ENCODE data around the gene BMERB1.
"Not testable (repeated sequence)": the region's sequence is repeated elsewhere in the genome, so short reads cannot be mapped to it uniquely, and the experiment has no call there.

The BMERB1 gene

GRCh38 chr16:15519790-15520189 lies 85.4 kb downstream of the BMERB1 start:
- DNase-seq (ENCODE audit: insufficient read length, low spot score) (no peak), FAIRE-seq (no peak)

DNA sequence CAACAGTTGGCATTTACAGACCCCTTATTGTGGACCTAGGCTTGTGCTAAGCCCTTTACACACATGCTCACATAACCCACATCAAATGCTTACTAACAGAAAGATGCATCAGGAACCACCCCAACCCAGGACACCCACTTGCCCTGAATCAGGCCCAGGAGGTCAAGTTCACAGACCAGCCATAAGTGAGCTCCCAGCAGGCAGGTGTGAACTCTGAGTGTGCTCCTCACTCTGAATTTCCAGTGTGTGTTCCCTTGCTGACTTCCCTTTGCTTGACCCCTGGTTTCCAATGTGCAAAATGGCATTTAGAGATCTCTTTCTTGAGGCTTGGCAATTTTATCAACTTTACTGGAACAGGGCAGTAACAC lies 87.0 kb downstream of the BMERB1 start:
- no peak for DNase-seq (ENCODE audit: insufficient read length, low spot score)
- FAIRE-seq = no peak

DNA sequence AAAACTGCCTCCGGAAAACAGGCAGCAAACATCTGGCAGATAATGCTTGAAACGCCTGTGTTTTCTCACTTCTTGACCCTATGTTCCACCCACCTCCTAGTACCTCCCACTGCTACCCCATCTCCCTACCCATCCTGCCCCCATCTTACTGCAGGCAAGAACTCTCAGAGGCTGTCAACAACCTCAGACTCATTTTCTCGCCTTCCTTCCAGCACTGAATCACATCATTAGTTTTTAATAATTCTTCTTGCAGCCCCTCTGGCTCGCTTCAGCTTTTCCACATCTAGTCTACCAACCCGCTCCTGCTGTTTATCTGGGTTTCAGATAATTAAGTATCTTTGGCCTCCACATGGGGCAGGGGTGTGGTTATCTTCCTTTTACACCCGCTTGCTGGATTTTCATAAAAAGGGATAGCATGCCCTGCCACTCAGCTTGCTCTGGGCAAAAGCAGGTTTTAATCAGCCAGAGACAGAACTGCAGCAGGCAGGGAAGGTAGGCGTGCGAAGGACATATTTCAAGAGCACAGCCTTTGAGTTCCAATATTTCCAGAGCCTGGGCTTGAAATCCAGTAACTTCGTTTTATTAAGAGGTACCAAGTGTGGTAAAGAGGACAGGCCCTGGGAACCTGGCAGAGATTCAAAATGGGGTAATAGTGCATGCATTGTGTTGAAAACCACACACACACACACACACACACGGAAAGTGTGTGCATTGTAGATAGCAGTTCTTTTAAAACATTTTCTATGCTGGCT lies 87.5 kb downstream of the BMERB1 start:
- DNase-seq (ENCODE audit: insufficient read length, low spot score) (no peak), FAIRE-seq (no peak)

DNA sequence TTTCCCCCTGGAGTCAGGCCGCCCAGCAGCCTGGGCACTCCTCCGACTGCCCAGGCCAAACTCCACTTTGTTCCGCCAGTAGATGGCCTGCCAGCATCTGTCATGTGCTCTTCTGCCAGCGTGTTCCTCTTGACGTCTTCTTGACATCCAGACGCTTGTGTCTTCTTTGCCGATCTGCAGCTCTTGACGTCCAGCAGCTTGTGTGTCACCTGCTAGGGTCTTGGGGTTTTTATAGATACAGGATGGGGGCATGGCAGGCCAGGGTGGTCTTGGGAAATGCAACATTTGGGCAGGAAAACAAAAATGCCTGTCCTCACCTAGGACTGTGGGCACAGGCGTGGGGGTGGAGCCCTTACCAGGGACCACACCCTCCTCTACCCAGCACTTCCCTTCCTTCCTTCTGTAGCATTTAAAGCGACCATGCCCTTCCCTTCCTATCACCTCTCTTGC lies 88.7 kb downstream of the BMERB1 start:
- DNase-seq (ENCODE audit: insufficient read length, low spot score) (no peak), FAIRE-seq (no peak)

DNA sequence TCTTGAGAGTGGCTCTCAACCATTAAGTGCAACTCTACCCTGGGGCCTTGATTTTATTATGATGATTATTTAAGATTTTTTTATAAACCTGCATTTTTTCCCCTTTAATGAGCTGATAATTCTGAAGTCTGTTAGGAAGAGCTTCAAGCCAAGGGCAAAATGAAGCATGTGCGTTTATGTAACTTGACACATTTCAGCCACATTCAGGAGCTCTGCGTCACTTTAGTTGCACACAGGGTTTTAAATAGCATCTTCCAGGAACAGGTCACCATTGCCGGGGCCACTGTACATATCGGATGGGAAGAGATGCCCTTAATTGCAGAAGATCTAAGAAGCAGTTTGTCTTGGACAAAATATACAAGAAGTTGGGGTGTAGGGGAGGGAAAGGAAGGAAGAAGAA lies 89.6 kb downstream of the BMERB1 start:
- DNase-seq (ENCODE audit: insufficient read length, low spot score) (no peak), FAIRE-seq (no peak)

DNA sequence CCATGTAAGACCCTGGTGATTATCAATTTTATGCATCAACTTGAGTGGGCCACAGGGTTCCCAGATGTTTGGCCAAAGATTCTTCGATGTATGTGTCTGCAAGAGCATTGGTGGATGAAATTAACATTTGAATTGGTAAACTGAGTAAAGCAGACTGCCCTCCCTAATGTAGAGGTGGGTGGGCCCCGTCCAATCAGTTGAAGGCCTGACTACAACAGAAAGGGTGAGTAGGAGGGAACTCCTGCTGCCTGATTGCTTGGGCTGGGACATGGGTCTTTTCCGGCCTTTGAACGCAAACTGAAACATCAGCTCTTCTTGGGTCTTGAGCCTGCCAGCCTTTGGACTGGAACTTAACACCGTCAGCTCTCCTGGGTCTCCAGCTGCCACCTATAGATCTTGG lies 90.6 kb downstream of the BMERB1 start:
- FAIRE-seq = no peak

GRCh38 chr16:15526097-15526496 lies 91.7 kb downstream of the BMERB1 start:
- no peak for FAIRE-seq
- no peak for DNase-seq (ENCODE audit: insufficient read length, low spot score)

More for the DNA sequence above, 90.6 kb downstream of the BMERB1 start:
- no peak for DNase-seq (ENCODE audit: insufficient read length, low spot score)

DNA sequence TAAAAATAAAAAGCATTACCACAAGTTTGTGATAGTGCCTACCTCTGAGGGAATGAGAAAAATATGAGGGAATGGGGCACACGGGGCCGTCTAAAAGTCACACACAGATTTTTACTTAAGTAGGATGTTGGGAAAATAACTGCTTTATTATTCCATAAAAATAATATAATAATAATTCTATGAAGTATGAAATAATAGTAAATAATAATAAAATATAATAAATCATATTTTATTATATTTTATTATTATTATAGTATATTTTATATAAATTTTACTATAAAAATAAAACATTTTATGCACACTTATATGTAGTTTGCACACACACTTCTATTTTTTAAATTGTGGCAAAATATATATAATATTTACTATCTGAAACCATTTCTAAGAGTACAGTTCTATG lies 92.3 kb downstream of the BMERB1 start:
- no peak for DNase-seq (ENCODE audit: insufficient read length, low spot score)
- FAIRE-seq = no peak

- FAIRE-seq (no peak), DNase-seq (ENCODE audit: insufficient read length, low spot score) (no peak)
These were observed 95.3 kb downstream of the BMERB1 start for GRCh38 chr16:15529673-15530072.

- DNase-seq (ENCODE audit: insufficient read length, low spot score) (no peak), FAIRE-seq (no peak)
These were observed 95.7 kb downstream of the BMERB1 start for GRCh38 chr16:15530085-15530484.

- no peak for FAIRE-seq
- no peak for DNase-seq (ENCODE audit: insufficient read length, low spot score)
These were observed 98.4 kb downstream of the BMERB1 start for GRCh38 chr16:15532825-15533224.

DNA sequence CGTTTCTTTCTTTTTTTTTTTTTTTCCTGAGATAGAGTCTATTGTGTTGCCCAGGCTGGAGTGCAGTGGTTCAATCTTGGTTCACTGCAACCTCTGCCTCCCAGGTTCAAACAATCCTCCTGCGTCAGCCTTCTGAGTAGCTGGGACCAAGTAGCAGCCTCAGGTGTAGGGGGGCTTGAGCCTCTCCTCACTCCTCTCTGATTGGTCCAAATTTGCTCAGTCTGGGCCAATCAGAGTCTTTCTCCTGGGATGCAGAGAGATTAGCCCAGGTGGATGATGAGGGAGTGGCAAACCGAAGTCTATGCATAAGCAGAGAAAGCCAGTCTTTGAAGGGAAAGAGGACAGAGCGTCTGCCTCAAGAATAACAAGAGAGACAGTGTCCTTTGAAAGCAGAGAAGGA lies 99.0 kb downstream of the BMERB1 start:
- FAIRE-seq (no peak), DNase-seq (ENCODE audit: insufficient read length, low spot score) (no peak)

- DNase-seq (ENCODE audit: insufficient read length, low spot score) (no peak), FAIRE-seq (no peak)
These were observed 101.4 kb downstream of the BMERB1 start for GRCh38 chr16:15535772-15536171.

DNA sequence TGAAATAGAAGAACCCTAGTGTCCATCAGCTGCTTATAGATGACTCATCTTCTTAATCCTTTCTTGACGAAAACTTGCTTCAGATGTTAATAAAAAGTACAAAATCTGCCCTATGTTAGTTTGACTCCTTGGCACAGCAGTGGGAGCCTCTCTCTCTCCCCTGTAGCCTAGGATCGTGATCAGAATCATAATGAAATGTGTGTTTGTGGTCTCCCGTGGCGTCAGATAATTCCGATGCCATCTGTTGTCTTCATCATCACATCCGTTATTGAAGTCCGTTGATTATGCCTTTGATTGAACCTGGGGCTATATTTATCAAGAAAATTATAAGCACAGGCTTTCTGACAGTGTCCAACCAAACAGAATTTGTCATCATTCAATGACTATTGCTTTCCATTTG lies 102.5 kb downstream of the BMERB1 start:
- DNase-seq (ENCODE audit: insufficient read length, low spot score) (no peak), FAIRE-seq (no peak)

DNA sequence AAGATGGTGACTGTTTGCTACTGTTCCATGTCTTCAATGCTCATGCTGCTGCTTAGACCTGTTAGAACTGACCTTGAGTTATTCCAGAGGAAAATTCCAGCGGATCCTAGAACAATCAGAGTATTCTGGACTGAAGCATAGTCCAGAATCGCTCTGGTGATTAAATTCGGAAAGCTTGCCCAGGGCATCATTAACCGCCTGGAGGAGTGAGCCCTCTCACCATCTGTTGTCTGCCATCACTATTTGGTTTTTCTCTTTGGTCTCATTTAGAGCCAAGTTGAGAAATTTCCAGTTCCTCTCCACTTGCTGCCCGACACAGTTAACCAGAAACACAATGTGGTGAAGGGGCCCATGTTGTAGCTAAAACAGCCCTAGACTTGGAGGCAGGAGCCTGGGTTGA lies 104.1 kb downstream of the BMERB1 start:
- no peak for FAIRE-seq
- no peak for DNase-seq (ENCODE audit: insufficient read length, low spot score)

GRCh38 chr16:15539197-15539596 lies 104.8 kb downstream of the BMERB1 start:
- FAIRE-seq (no peak), DNase-seq (ENCODE audit: insufficient read length, low spot score) (no peak)

GRCh38 chr16:15542261-15542660 lies 107.9 kb downstream of the BMERB1 start:
- DNase-seq (ENCODE audit: insufficient read length, low spot score) (no peak), FAIRE-seq (no peak)

- DNase-seq (ENCODE audit: insufficient read length, low spot score) (no peak), FAIRE-seq (no peak)
These were observed 108.5 kb downstream of the BMERB1 start for GRCh38 chr16:15542734-15543347.

DNA sequence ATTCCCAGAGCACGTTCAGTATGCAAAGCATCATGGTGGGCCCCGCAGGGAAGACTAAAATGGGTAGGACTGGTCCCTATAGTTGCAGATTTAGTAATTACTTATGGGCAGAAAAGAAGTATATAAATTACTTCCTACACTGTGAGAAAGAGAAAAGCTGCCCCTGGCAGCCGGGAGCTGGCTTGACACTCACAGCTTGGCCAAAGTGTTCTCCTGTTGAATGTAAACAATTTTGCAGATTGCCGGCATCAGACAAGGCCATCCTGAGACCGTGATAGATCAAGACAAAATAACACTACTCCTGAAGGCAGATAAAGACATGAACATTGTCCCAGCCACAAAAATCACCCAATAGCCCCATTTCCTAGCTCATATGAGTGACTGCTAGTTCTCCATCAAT lies 110.0 kb downstream of the BMERB1 start:
- no peak for DNase-seq (ENCODE audit: insufficient read length, low spot score)
- FAIRE-seq = no peak

DNA sequence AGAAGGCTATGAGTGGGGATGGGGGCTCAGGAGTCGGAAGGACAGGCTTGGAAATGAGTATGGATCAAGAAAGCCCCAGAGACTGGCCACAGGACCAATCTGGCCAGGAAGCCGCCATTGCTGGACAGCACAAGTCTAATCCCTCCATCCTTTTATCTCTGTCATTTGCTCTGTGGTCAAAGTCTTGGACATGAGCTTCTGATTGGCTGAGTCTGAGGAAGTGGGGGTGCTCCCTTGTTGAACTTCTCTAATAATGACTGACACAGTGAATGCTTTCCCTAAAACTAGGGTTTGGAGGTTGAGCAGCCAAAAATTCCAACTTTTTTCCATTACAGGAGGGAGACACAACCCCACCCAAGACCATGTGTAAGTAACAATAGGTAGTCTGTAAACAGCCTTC lies 111.2 kb downstream of the BMERB1 start:
- FAIRE-seq = no peak
- no peak for DNase-seq (ENCODE audit: insufficient read length, low spot score)

DNA sequence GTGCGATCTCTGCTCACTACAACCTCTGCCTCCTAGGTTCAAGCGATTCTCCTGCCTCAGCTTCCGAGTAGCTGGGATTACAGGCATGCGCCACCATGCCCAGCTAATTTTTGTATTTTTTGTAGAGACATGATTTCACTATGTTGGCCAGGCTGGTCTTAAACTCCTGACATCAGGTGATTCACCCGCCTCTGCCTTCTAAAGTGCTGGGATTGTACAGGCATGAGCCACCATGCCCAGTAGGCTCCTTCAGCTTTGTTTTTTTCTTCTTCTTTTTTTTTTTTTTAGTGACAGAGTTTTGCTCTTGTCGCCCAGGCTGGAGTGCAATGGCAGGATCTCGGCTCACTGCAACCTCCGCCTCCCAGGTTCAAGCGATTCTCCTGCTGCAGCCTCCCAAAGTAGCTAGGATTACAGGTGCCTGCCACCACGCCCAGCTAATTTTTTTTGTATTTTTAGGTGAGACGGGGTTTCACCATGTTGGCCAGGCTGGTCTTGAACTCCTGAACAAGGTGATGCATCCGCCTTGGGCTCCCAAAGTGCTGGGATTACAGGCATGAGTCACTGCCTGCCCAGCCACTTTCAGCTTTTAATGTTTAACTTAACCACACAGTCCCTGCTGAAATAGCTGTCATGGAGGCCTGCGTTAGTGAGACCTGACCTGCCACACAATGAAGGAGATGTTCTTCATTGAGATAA lies 112.8 kb downstream of the BMERB1 start:
- not testable (repeated sequence) for DNase-seq (ENCODE audit: insufficient read length, low spot score); FAIRE-seq

- DNase-seq (ENCODE audit: insufficient read length, low spot score) (no peak), FAIRE-seq (no peak)
These were observed 113.3 kb downstream of the BMERB1 start for GRCh38 chr16:15547768-15548096.

All from HTR-8/SVneo (cell line).